ENCODE data around the gene THRSP. TPM values are rescaled to one million over a fixed set of nuclear protein-coding genes. Genes with fewer than 3 reads are reported as not detected.

Gene THRSP
- total RNA-seq, 4 donors from 2014 or later = 12.7 to 119 (median 15.6) TPM

- ATAC-seq (ENCODE audit: low FRiP score) (no peak), DNase-seq (ENCODE audit: low spot score) (no peak)
- TF ChIP-seq CTCF (IDR thresholded peaks at IDR 0.05) = no peak
Measured at GRCh38 chr11:78097666-78098385, 34.2 kb downstream of the THRSP start.

- TF ChIP-seq CTCF (IDR thresholded peaks at IDR 0.05) = no peak
- no peak for DNase-seq (ENCODE audit: low spot score)
- ATAC-seq (ENCODE audit: low FRiP score) = no peak
Measured at GRCh38 chr11:78099666-78100065, 36.0 kb downstream of the THRSP start.

- ATAC-seq (ENCODE audit: low FRiP score) = no peak
- TF ChIP-seq CTCF (IDR thresholded peaks at IDR 0.05) = no peak
Measured at GRCh38 chr11:78100261-78100660, 36.6 kb downstream of the THRSP start.

DNA sequence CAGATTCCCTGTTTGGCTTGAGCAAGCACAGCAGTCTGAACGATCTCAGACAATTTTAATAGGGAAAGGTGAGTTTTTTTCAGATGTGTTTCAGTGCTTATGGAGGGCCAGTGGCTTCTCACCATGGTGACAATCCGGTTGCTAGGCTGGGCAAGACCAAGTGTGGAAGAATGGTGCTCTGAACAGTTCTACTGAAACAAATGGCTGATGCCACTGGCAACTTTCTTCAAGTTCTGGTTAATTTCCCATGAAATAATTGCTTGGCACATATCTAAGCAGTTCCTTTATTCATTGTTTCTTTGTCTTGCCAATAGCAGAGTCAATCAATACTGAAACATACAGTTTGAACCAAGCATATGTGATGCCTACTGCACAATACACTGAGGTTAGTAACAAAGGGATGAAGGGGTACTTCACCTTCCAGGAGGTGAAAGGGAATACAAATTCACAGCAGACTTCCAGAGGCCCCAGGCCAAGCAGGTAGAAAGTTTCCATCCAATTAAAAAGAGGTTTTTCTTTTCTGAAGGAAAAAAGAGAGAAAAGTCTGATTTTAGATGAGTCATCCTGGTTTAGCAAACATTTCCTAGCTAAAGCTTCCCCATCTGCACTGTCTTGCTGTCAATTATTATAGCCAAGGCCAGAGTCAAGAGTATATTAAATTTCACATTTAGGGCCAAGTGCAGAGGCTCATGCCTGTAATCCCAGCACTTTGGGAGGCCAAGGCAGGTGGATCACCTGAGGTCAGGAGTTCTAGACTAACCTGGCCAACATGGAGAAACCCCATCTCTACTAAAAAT is 37.2 kb downstream of the THRSP start:
- no peak for TF ChIP-seq CTCF (IDR thresholded peaks at IDR 0.05)
- no peak for ATAC-seq (ENCODE audit: low FRiP score)
- no peak for DNase-seq (ENCODE audit: low spot score)

More at GRCh38 chr11:78100261-78100660, 36.6 kb downstream of the THRSP start:
- no peak for DNase-seq (ENCODE audit: low spot score)

GRCh38 chr11:78109081-78110015 is 45.7 kb downstream of the THRSP start:
- ATAC-seq (ENCODE audit: low FRiP score) = no peak
- DNase-seq (ENCODE audit: low spot score) = no peak
- TF ChIP-seq CTCF (IDR thresholded peaks at IDR 0.05) = no peak

GRCh38 chr11:78110351-78110750 is 46.7 kb downstream of the THRSP start:
- no peak for ATAC-seq (ENCODE audit: low FRiP score)
- no peak for TF ChIP-seq CTCF (IDR thresholded peaks at IDR 0.05)
- no peak for DNase-seq (ENCODE audit: low spot score)

All from omental fat pad (tissue), 4 donors.